NCI-H1436 treated with DMSO at 0.1 percent for 48 hours (cell line): ENCODE measurements around the gene CAPZB.

Experiments used
- DNase-seq: peaks from one replicate; lab custom pipeline; 2025; lab: John Stamatoyannopoulos, UW

CAPZB gene

GRCh38 chr1:19385221-19385620 is 100.1 kb downstream of the CAPZB start:
- no peak for DNase-seq

- no peak for DNase-seq
These were observed 100.6 kb downstream of the CAPZB start for GRCh38 chr1:19384772-19385187.

- DNase-seq, result no peak
These were observed 101.2 kb downstream of the CAPZB start for GRCh38 chr1:19384113-19384512.

GRCh38 chr1:19382222-19382621 is 103.1 kb downstream of the CAPZB start:
- no peak for DNase-seq

GRCh38 chr1:19381261-19381660 is 104.1 kb downstream of the CAPZB start:
- DNase-seq, result no peak

- DNase-seq, result no peak
These were observed 107.3 kb downstream of the CAPZB start for GRCh38 chr1:19377812-19378718.

GRCh38 chr1:19376428-19377372 is 108.6 kb downstream of the CAPZB start:
- no peak for DNase-seq

- no peak for DNase-seq
These were observed 109.5 kb downstream of the CAPZB start for GRCh38 chr1:19375631-19376400.

- DNase-seq, result no peak
These were observed 110.4 kb downstream of the CAPZB start for GRCh38 chr1:19374926-19375325.

GRCh38 chr1:19374083-19374801 is 111.1 kb downstream of the CAPZB start:
- DNase-seq, result no peak

GRCh38 chr1:19373211-19374082 is 111.9 kb downstream of the CAPZB start:
- DNase-seq, result no peak

GRCh38 chr1:19372602-19373001 is 112.7 kb downstream of the CAPZB start:
- DNase-seq, result no peak

GRCh38 chr1:19372136-19372514 is 113.2 kb downstream of the CAPZB start:
- no peak for DNase-seq

- no peak for DNase-seq
These were observed 113.9 kb downstream of the CAPZB start for GRCh38 chr1:19371226-19372135.

GRCh38 chr1:19370453-19371170 is 114.7 kb downstream of the CAPZB start:
- no peak for DNase-seq

GRCh38 chr1:19369396-19370090 is 115.8 kb downstream of the CAPZB start:
- no peak for DNase-seq

GRCh38 chr1:19368964-19369363 is 116.4 kb downstream of the CAPZB start:
- DNase-seq, result no peak

- DNase-seq, result no peak
These were observed 117.3 kb downstream of the CAPZB start for GRCh38 chr1:19368050-19368449.
